ENCODE data around the gene ZSCAN22.
"Not testable (repeated sequence)": the region's sequence is repeated elsewhere in the genome, so short reads cannot be mapped to it uniquely, and the experiment has no call there.

Gene ZSCAN22

GRCh38 chr19:58310685-58311084, 16.1 kb upstream of the ZSCAN22 start:
- H3K27me3 ChIP-seq (replicated peaks); in situ Hi-C loops (cut with HindIII; ENCODE audit: low pct_ligation_motif_present, low sequenced_read_pairs); H3K27ac ChIP-seq; H3K4me3 ChIP-seq (ENCODE audit: low read depth, low read length): not testable (repeated sequence)
- DNase-seq = peak; percentile 57
- peak; percentile 49 for TF ChIP-seq CTCF (IDR thresholded peaks at IDR 0.05; ENCODE audit: low read depth, low read length, missing control alignments)
- H3K36me3 ChIP-seq (replicated peaks) = peaks cover 55% of the 10 kb centered on the region

- Histone ChIP-seq H3K27me3 (replicated peaks) (no peaks in the 10 kb centered on the region), H3K4me3 (ENCODE audit: low read depth, low read length) (no peak overlapping the region), H3K27ac (no peak overlapping the region), H3K36me3 (replicated peaks) (peaks cover 53% of the 10 kb centered on the region)
- TF ChIP-seq CTCF (IDR thresholded peaks at IDR 0.05; ENCODE audit: low read depth, low read length, missing control alignments) = no peak
- DNase-seq = no peak
- in situ Hi-C loops (cut with HindIII; ENCODE audit: low pct_ligation_motif_present, low sequenced_read_pairs) = no loop called here
Measured at GRCh38 chr19:58311345-58311865, 15.4 kb upstream of the ZSCAN22 start.

GRCh38 chr19:58315580-58315979, 11.2 kb upstream of the ZSCAN22 start:
- no peak overlapping the region for H3K4me3 ChIP-seq (ENCODE audit: low read depth, low read length)
- no peak overlapping the region for H3K27ac ChIP-seq
- DNase-seq = no peak
- H3K36me3 ChIP-seq (replicated peaks) = peaks cover 31% of the 10 kb centered on the region
- no peak for TF ChIP-seq CTCF (IDR thresholded peaks at IDR 0.05; ENCODE audit: low read depth, low read length, missing control alignments)
- H3K27me3 ChIP-seq (replicated peaks) = no peaks in the 10 kb centered on the region
- in situ Hi-C loops (cut with HindIII; ENCODE audit: low pct_ligation_motif_present, low sequenced_read_pairs) = no loop called here

GRCh38 chr19:58317476-58318072, 9.2 kb upstream of the ZSCAN22 start:
- no peak overlapping the region for H3K27ac ChIP-seq
- H3K36me3 ChIP-seq (replicated peaks) = peaks cover 20% of the 10 kb centered on the region
- in situ Hi-C loops (cut with HindIII; ENCODE audit: low pct_ligation_motif_present, low sequenced_read_pairs) = no loop called here
- no peaks in the 10 kb centered on the region for H3K27me3 ChIP-seq (replicated peaks)
- no peak overlapping the region for H3K4me3 ChIP-seq (ENCODE audit: low read depth, low read length)
- peak; percentile 11 for DNase-seq
- TF ChIP-seq CTCF (IDR thresholded peaks at IDR 0.05; ENCODE audit: low read depth, low read length, missing control alignments) = no peak

GRCh38 chr19:58318297-58318696, 8.5 kb upstream of the ZSCAN22 start:
- in situ Hi-C loops (cut with HindIII; ENCODE audit: low pct_ligation_motif_present, low sequenced_read_pairs) = no loop called here
- H3K27ac ChIP-seq = no peak overlapping the region
- peaks cover 16% of the 10 kb centered on the region for H3K36me3 ChIP-seq (replicated peaks)
- no peak for DNase-seq
- TF ChIP-seq CTCF (IDR thresholded peaks at IDR 0.05; ENCODE audit: low read depth, low read length, missing control alignments) = no peak
- no peak overlapping the region for H3K4me3 ChIP-seq (ENCODE audit: low read depth, low read length)
- H3K27me3 ChIP-seq (replicated peaks) = no peaks in the 10 kb centered on the region

- peaks cover 11% of the 10 kb centered on the region for H3K36me3 ChIP-seq (replicated peaks)
- DNase-seq = no peak
- no peak overlapping the region for H3K27ac ChIP-seq
- H3K27me3 ChIP-seq (replicated peaks) = no peaks in the 10 kb centered on the region
- in situ Hi-C loops (cut with HindIII; ENCODE audit: low pct_ligation_motif_present, low sequenced_read_pairs) = no loop called here
- H3K4me3 ChIP-seq (ENCODE audit: low read depth, low read length) = no peak overlapping the region
- no peak for TF ChIP-seq CTCF (IDR thresholded peaks at IDR 0.05; ENCODE audit: low read depth, low read length, missing control alignments)
Measured at GRCh38 chr19:58319241-58319640, 7.6 kb upstream of the ZSCAN22 start.

Measured in brain microvascular endothelial cell (primary cell).